GM11168 (cell line): ENCODE measurements around the gene C19orf53.

ENCODE experiments used
- in situ Hi-C: fragments of 300-500 bp; cut with MboI; formaldehyde crosslinking; loops from one replicate; pipeline ENCODE4 v1.12.0; 2022; ENCODE audit warnings: low sequenced_read_pairs; ENCODE audit not compliant: unreplicated experiment

Gene C19orf53

DNA sequence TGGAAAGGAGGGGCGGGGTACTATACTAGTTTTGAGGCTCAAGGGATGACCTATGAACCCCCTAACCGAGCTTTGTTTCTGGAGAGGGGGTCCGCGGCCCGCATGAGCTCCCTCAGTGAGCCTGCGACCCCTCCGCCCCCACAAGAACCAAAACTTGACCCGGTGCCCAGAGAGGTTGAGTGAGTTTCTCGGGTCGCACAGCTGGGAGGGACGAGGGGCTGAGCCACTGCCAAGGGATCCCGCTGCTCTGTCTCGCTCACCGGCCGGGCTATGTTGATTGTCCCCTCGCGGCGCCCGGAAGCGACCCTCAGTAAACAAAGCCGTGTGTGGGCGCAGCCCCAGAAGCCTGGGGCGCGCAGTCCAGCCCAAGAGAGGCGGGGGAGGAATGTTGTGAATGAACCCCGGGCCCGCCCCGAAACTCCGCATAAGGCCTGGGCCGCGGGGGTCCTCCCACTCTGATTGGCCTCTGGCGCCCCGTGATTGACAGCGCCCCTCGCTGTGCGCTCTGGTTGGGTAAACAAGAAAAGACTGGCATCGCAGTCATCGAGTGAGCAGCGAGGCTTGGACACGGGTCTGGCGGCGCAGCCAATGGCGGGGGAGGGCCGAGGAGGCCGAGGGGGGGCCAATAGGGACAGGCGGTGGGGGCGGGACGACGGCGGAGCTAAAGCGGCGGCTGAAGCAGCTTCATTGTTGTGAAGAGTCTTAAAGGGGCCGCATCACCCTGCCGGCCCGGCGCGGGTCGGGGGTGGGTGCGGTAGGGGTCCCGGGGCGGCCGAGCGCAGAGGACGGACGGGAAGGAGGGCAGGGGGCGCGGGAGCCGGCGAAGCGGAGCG is 20.7 kb downstream of the C19orf53 start, which contains the start of gene ZSWIM4:
Gene ZSWIM4, plus strand, starts transcription at position 687 of the 833 bp plus-strand sequence. CDS start 206 bp downstream, outside the sequence.
- in situ Hi-C loops, result no loop called here

DNA sequence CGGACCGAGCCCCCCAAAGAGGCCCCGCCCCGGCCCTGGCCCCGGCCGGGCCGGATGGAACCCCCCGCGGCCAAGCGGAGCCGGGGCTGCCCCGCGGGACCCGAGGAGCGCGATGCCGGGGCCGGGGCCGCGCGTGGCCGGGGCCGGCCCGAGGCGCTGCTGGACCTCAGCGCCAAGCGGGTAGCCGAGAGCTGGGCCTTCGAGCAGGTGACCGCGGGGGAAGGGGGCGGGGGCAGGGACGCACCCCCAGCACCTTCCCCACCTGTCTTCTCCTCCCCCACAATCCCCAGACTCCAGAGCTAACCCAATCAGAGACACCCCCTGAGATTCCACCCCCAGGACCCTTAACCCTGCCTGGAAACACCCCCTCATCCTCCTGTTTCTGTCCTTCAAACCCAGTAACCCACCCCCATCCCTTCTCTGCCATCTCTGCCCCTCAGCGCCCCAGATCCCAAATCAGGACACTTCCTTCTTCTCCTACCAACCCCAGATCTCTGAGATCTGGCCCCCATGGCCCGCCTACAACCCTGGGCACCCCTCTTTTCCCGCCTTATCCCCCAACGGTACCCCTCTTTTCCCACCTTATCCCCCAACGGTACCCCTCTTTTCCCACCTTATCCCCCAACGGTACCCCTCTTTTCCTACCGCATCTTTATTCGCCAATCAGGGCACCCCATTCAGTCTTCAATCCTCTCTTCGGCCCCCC is 21.5 kb downstream of the C19orf53 start:
- in situ Hi-C loops, result no loop called here

DNA sequence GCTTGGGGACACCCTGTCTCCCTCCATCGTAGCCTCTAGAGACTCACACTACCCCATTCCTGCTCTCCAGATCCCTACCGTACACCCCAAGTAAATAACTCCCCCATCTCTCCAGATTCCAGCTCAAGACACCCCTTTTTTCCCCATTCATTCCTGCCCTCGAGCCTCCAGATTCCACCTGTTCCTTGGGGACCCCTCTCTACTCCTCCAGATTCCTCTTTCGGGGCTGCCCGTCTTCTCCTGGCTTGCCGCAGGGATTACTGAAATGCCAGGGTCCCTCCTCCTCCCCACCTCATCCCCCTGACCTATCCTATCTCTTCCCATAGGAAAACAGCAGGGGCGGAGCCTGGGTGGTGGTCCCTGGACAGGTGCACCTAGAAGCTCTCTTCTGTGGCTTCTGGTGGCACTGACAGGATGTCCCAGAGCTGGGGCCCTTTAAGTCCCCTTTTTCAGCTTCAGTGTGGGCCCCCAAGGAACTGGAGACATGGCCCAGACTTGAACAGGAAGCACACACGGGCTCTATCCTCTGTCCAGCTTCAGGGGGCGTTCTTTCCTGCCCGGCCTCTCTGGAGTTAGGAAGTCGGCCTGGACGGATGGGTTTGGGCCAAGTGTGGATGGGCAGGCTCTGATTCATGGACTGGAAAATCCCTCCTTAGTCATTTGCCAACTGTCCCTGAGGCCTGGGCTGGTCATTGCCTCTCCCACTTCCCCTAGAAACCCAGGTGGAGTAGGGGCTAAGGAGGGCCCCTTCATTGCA is 22.2 kb downstream of the C19orf53 start:
- in situ Hi-C loops, result no loop called here

DNA sequence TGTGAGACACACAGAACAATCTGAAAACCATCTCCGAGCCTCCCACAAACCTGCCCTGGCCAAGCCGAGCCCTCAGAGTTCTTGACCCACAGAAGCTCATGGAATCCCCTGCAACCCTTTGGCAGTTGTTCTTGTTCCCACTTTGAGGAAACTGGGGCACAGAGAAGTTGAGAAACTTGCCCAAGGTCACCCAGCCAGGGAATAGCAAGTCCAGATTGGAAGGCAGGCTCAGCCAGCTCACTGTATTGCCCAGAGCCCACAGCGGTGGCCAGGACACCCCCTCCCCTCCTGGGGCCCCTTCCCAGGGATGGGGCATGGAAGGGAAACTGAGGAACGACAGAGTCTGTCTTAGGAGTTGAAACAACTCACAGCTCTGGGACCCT is 22.8 kb downstream of the C19orf53 start:
- in situ Hi-C loops, result no loop called here

DNA sequence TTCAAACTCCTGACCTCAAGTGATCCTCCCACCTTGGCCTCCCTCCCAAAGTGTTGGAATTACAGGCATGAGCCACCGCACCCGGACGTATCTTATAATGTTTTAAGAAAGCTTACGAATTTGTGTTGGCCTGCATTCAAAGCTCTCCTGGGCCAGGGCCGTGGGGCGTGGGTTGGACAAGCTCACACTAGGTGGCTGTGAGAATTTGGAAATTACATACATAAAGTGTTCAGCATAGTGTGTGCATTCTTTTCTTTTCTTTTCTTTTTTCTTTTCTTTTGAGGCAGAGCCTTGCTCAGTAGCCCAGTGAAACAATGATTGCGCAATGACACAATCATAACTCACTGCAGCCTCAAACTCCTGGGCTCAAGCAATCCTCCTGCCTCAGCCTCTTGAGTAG is 23.6 kb downstream of the C19orf53 start:
- in situ Hi-C loops, result no loop called here

DNA sequence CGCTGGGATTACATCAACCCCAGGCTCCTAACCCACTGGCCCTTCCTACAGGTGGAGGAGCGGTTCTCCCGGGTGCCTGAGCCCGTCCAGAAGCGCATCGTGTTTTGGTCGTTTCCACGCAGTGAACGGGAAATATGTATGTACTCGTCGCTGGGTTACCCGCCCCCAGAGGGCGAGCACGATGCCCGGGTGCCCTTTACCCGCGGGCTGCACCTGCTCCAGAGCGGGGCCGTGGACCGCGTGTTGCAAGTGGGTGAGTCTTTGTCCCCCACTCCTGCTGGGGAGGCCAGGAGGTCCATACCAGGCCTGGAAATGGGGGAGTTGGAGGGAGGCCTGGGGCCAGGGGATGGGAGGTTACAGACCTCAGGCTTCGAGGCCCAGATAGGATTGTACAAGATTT is 25.4 kb downstream of the C19orf53 start:
- in situ Hi-C loops, result no loop called here

DNA sequence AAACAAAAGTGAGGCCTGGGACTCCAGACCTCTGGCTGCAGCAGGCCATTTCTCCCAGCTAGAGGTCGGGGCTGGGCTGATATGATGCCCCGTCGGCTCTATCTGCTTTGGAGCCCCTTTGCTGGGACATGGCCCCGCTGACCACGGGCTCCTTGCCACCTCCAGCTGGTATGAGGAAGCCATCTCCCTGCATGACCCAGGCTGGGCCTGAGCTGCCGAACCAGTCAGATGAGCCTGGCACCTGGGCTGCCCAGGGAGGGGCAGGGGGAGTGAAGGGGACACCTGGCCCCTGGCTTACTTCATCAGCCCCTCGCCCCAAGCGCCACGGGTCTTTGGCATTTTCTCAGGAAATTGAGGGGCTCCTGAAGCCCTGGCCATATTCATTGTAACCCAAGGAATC is 28.8 kb downstream of the C19orf53 start:
- in situ Hi-C loops, result no loop called here

DNA sequence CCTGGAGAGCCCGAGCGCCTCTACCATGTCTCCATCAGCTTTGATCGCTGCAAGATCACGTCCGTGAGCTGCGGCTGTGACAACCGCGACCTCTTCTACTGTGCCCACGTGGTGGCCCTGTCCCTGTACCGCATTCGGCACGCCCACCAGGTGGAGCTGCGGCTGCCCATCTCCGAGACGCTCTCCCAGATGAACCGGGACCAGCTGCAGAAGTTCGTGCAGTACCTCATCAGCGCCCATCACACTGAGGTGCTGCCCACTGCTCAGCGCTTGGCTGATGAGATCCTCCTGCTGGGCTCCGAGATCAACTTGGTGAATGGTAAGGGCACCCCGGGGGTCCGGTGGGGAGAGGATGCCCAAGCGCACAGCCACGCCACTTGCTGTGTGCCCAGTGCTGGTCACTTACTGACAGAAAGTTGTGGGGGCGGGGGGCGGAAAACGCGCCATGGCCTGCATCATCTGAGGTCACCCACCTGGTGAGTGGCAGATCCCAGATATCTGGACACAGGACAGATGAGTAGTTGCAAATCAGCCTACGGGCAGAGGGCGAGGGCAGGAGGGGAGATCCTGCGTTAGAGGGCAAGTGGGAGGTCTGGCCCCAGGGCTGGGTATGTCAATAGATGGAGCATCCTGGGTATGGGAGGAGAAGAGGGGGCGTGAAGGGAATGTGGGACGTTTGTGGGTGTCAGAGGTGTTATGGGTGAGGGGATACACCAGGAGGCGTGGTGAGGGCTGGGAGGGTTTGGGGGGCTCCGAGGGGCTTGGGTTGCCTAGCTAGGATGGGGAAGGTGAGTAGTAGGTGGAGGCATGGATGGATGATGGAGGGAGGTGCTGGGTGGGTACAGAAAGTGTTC is 30.8 kb downstream of the C19orf53 start:
- in situ Hi-C loops, result no loop called here

DNA sequence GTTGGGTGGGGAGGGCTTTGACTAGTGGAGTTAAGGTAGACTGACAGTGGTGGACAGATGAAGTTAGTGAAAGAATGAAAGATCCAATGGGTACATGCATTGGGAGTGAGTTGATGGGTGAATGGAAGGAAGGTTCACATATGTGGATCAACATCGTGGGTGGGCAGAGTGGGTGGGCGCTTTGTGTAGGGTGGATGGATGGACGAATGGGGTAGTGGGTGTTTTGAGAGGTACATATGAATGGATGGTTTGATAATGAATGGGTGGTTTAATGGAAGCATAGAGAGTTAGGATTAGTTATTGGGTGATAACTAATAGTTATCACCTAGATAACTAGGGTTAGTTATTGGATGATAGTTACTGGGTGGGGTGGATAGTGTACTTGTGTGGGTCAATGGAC is 32.5 kb downstream of the C19orf53 start:
- in situ Hi-C loops, result no loop called here

DNA sequence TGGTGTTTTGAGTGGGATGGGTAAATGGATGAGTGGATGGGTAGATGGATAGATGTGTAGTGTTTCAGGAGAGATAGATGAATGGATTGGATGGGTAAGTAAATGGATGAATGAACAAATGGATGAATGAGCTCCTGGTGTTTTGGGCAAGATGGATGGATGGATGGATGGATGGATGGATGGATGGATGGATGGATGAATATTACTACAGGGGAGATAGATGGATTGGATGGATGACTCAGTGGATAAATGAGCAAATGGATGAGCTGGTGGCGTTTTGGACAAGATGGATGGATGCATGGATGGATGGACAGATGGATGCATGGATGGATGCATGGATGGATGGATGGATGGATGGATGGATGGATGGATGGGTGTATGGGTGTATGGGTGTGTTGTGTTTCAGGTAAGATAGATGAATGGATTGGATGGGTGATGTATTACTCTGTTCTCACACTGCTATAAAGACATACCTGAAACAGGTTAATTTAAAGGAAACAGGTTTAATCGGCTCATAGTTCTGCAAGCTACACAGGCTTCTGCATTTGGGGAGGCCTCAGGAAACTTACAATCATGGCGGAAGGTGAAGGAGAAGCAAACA is 33.3 kb downstream of the C19orf53 start:
- in situ Hi-C loops, result no loop called here

DNA sequence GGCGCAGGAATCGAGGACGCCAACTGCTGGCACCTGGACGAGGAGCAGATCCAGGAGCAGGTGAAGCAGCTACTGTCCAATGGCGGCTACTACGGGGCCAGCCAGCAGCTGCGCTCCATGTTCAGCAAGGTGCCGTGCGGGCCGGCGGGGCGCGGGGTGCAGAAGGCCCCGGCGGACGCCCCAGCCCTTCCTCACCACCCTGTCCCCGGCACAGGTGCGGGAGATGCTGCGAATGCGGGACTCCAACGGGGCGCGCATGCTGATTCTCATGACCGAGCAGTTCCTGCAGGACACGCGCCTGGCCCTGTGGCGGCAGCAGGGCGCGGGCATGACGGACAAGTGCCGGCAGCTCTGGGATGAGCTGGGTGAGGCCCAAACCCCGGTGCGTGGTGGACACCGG is 34.6 kb downstream of the C19orf53 start:
- in situ Hi-C loops, result no loop called here

DNA sequence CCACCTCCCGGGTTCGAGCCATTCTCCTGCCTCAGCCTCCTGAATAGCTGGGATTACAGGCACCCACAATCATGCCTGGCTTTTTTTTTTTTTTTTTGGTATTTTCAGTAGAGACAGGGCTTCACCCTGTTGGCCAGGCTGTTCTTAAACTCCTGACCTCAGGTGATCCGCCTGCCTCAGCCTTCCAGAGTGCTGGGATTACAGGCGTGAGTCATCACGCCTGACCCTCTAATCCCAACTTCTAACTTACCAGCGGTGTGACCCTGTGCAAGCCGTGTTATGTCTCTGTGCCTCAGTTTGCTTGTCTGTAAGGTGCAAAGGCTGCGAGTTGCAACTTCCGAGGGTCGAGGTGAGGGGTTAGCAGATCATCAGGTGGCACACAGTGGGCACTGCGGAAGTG is 38.3 kb downstream of the C19orf53 start:
- in situ Hi-C loops, result no loop called here

DNA sequence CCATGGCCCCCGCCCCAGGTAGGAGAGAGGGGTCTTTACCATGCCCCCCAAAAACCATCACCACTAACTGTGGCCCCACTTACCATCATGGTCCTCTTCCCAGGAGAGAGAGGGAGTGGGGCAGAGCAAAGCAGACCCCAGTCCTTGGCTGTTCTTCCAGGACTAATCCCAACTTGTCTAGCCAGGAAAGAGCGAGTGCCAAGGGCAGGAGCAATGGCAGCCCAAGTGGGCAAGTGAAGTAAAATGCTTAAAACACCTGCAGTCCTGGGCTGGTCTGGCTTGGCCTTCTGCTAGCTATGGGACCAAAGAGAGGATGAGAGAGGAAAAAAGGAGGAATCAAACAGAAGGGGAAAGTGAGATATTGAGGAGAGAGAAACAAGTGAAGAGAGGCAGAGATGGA is 38.9 kb downstream of the C19orf53 start:
- in situ Hi-C loops, result no loop called here

DNA sequence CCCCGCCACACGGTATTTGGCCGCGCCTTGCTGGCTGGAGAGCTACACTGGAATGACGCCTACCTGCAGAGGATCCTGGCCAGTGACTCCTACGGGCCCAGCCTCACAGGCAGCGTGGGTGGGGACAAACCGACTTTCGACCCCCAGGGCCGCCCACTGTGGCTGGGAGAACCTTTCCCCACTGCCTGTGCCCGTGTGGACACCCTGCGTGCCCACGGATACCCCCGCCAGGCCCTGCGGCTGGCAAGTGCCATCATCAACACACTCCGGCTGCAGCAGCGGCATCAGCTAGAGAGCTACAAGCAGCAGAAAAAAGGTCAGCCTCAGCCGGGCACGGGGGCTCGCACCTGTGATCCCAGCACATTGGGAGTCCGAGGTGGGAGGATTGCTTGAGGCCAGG is 40.3 kb downstream of the C19orf53 start:
- in situ Hi-C loops, result no loop called here

DNA sequence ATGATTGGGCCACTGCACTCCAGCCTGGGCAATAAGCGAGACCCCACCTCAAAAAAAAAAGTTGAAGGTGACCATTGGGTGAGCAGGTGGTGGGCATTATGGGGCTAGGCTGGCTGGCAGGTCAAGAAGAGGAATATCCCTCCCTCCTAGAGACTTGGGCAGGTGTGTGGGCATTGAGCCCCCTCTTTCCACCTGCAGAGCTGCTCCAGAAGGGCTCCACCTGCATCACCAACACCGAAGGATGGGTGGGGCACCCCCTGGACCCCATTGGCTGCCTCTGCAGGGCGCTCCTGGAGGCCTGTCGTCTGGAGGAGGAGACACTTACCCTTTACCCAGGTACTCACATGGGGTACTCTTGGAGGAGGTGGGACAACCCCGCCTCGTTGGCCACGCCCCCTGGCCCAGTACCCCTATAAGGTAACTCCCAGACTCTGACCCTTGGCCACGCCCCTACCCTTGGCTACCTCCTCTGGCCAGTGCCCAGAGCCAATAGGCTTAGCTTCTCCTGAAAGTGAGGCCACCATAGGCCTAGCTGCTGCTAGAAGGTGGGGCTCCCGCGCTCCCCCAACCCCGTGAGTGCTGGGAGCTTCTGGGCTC is 42.9 kb downstream of the C19orf53 start:
- in situ Hi-C loops, result no loop called here

DNA sequence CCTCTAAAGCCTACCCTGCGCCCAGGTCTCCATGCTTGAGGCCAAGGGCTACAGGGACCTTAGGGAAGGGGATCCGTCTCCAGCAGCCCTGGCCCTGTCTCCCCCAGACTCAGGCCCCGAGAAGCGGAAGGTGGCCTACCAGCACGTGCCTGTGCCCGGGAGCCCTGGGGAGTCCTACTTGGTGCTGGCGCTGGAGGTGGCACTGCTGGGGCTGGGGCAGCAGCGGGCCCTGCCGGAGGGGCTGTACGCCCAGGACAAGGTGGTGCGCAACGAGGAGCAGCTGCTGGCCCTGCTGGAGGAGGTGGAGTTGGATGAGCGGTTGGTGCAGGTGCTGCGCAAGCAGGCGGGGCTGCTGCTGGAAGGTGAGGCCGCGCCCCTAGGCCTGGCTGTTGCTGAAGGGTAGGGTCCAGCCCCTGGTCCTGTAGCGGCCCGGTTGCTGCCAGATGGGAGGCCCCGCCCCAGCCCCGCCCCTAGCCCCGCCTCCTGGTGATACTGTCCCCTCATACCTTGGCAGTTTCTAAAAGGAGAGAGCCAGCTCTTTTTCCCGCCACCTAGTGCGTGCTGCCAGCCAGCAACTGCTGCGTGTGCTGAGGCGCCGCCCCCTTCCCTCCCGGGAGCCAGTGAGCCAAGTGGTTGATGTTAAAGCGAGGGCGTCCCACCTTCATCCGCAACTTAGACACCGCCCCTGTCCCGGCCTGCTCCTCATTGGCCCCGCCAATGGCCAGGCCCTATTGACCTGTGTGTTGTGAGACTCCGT is 43.5 kb downstream of the C19orf53 start:
- in situ Hi-C loops, result no loop called here

DNA sequence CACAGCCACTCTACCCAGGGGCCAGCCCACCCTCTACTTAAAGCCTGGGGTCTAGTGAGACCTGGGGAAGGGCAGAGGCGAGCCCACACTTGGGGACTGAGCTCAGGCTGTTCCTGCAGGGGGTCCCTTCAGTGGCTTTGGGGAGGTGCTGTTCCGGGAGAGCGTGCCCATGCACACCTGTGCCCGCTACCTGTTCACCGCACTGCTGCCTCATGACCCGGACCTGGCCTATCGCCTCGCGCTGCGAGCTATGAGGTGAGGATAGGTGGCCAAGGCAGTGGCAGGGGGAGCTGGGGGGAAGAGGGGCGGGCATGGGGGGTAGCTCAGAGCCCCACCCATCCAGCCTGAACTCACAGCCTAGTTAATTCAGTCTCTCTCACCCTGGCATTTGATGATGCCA is 45.0 kb downstream of the C19orf53 start:
- in situ Hi-C loops, result no loop called here

DNA sequence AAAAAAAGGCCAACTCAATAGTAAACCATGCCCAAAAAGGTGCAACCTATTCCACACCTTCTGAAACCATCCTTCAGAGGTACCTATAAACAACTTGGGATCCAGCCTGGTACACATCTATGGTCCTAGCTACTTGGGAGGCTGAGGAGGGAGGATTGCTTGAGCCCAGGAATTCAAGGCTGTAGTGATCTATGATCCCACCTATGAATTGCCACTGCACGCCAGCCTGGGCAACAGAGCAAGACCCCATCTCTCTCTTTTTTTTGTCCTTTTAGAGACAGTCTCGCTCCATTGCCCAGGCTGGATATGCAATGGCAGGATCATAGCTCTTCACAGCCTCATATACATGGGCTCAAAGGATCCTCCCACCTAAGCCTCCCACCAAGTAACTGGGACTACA is 47.0 kb downstream of the C19orf53 start:
- in situ Hi-C loops, result no loop called here

DNA sequence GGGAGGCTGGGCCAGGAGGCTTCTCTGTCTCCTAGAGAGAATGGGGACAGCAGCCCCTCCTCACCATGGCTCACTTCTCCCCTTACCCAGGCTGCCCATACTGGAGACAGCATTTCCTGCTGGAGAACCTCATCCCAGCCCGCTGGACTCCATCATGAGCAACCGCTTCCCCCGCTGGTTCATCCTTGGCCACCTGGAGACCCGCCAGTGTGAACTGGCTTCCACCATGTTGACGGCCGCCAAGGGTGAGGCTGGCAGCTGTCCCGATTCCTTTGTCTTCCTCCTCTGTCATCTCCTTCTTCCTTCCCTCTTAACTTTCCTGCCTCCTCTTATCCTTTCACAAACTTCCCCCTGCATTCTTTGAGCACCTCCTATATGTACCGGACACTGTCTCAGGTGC is 49.0 kb downstream of the C19orf53 start:
- in situ Hi-C loops, result no loop called here
